HepG2 (cell line): Measurements from ENCODE around the gene SCIN. TPM values are rescaled to one million over a fixed set of nuclear protein-coding genes. Genes with fewer than 3 reads are reported as not detected.

Experiments used
- ATAC-seq: fragments of 200-7000 bp; cut with Tn5 transposase; 3 replicates; pipeline ENCODE4 v1.9.1; 2020; ENCODE audit warnings: mild to moderate bottlenecking, moderate library complexity
- BruUV-seq: library from RNA; stranded (reverse); fragments of 400-500 nt; replicated peaks from 2 replicates; lab custom pipeline; 2021; lab: Mats Ljungman, UMichigan
- CTCF ChIA-PET: fragments of 300-600 bp; formaldehyde crosslinking; extraction: SDS; loops from one replicate; lab custom pipeline; 2021; ENCODE audit warnings: low total read pairs, inconsistent platforms, low intra/inter-chr PET ratio; lab: Yijun Ruan, JAX
- POLR2A ChIA-PET: fragments of 350-600 bp; sonication (Branson Sonifier 250); formaldehyde crosslinking; loops from one replicate; lab custom pipeline; 2020; ENCODE audit warnings: antibody characterized with exemption, inconsistent platforms; lab: Yijun Ruan, JAX
- DNase-seq: peaks from one replicate; pipeline ENCODE4 v3.0.0-alpha.2; 2015; ENCODE audit warnings: low spot score
- FAIRE-seq: peaks from 3 replicates; lab custom pipeline; 2011; peaks lifted over from hg19 to GRCh38; lab: Jason Lieb, UNC
- H2AFZ ChIP-seq: one replicate; pipeline ENCODE4 v1.6.1; 2011; ENCODE audit warnings: low read length, inconsistent platforms
- H3K27ac ChIP-seq: fragments of 300-600 bp; 3 replicates; pipeline ENCODE4 v1.8.0; 2011; ENCODE audit warnings: mixed run types, mild to moderate bottlenecking, mixed read lengths, low read length, inconsistent platforms; ENCODE audit not compliant: insufficient read depth; ENCODE audit errors: extremely low read length
- H3K27me3 ChIP-seq, 2 experiments: fragments of 200-600 bp in 1 of 2; 2 replicates in 1 of 2; 3 replicates in 1 of 2; pipeline versions ENCODE4 v1.6.0 to v1.8.0; 2011; ENCODE audit warnings: low read length in 2 of 2, mild to moderate bottlenecking in 2 of 2, moderate library complexity in 2 of 2, inconsistent platforms in 1 of 2; ENCODE audit not compliant: insufficient read depth in 2 of 2, control insufficient read depth in 1 of 2
- H3K36me3 ChIP-seq, 2 experiments: fragments of 200-600 bp in 1 of 2; replicated peaks in 1 of 2; 2 replicates in 1 of 2; 3 replicates in 1 of 2; pipeline versions ENCODE4 v1.5.1 to v1.8.0; 2011; ENCODE audit warnings: low read length in 2 of 2, inconsistent platforms in 1 of 2; ENCODE audit not compliant: insufficient read depth in 2 of 2, control insufficient read depth in 1 of 2
- H3K4me1 ChIP-seq: 2 replicates; pipeline ENCODE4 v1.5.1; 2012; ENCODE audit warnings: low read length, inconsistent platforms; ENCODE audit not compliant: insufficient read depth
- H3K4me2 ChIP-seq: 2 replicates; pipeline ENCODE4 v1.6.0; 2011; ENCODE audit warnings: low read depth, low read length, inconsistent platforms
- H3K4me3 ChIP-seq, 3 experiments: fragments of 200-600 bp in 1 of 3; sonication (generic), shearing (Covaris generic) in 1 of 3; replicated peaks in 1 of 3; 2 replicates each; pipeline ENCODE4 v1.5.1; 2011 to 2016; ENCODE audit warnings: low read length in 3 of 3, inconsistent platforms in 2 of 3, low read depth in 2 of 3, mild to moderate bottlenecking in 2 of 3, control low read depth in 1 of 3, mixed read lengths in 1 of 3; ENCODE audit not compliant: insufficient read depth in 1 of 3
- H3K79me2 ChIP-seq: one replicate; pipeline ENCODE4 v1.6.1; 2011; ENCODE audit warnings: low read length, inconsistent platforms; ENCODE audit not compliant: insufficient read depth
- H3K9ac ChIP-seq: 2 replicates; pipeline ENCODE4 v1.6.0; 2011; ENCODE audit warnings: mild to moderate bottlenecking, low read depth, low read length, inconsistent platforms; ENCODE audit not compliant: insufficient read depth
- H3K9me3 ChIP-seq: 2 replicates; pipeline ENCODE4 v1.5.1; 2012; ENCODE audit warnings: mild to moderate bottlenecking, low read length
- H4K20me1 ChIP-seq: 2 replicates; pipeline ENCODE4 v1.6.0; 2011; ENCODE audit warnings: inconsistent platforms, mild to moderate bottlenecking, low read length, moderate library complexity; ENCODE audit not compliant: insufficient read depth
- ARNTL ChIP-seq: sonication (generic); formaldehyde crosslinking; IDR thresholded peaks from 2 replicates; pipeline ENCODE4 v1.4.0; 2020; ENCODE audit warnings: mild to moderate bottlenecking, missing genetic modification reagents
- FOXJ3 ChIP-seq: sonication (generic); formaldehyde crosslinking; IDR thresholded peaks from 2 replicates; pipeline ENCODE4 v1.4.0; 2020; ENCODE audit warnings: missing genetic modification reagents, mild to moderate bottlenecking, borderline replicate concordance
- LCORL ChIP-seq, 2 experiments: fragments of 450-650 bp in 1 of 2; sonication (generic) in 1 of 2; formaldehyde crosslinking in 1 of 2; IDR thresholded peaks; 2 replicates each; pipeline versions ENCODE4 v1.5.0 to v1.6.1; 2017 to 2020; ENCODE audit warnings: antibody characterized with exemption in 1 of 2, missing genetic modification reagents in 1 of 2
- NAIF1 ChIP-seq: sonication (generic); formaldehyde crosslinking; IDR thresholded peaks from 2 replicates; pipeline ENCODE4 v1.5.0; 2020; ENCODE audit warnings: mild to moderate bottlenecking, missing genetic modification reagents, borderline replicate concordance
- PAF1 ChIP-seq: IDR thresholded peaks from 2 replicates; pipeline ENCODE4 v1.6.1; 2016; ENCODE audit warnings: missing genetic modification reagents, missing compliant biosample characterization
- PATZ1 ChIP-seq: sonication (generic); formaldehyde crosslinking; IDR thresholded peaks from 2 replicates; pipeline ENCODE4 v1.4.0; 2020; ENCODE audit warnings: missing genetic modification reagents
- PHB2 ChIP-seq: fragments of 450-650 bp; IDR thresholded peaks from 2 replicates; pipeline ENCODE4 v1.6.1; 2018; ENCODE audit not compliant: partially characterized antibody
- SP2 ChIP-seq: sonication (generic); formaldehyde crosslinking; IDR thresholded peaks from 2 replicates; pipeline ENCODE4 v1.5.1; 2020; ENCODE audit warnings: mild to moderate bottlenecking, missing genetic modification reagents
- THAP11 ChIP-seq: IDR thresholded peaks from 2 replicates; pipeline ENCODE4 v1.6.1; 2016; ENCODE audit warnings: missing biosample characterization, missing genetic modification reagents
- ZBTB2 ChIP-seq: sonication (generic); formaldehyde crosslinking; IDR thresholded peaks from 2 replicates; pipeline ENCODE4 v1.8.0; 2022; ENCODE audit warnings: low read depth, missing genetic modification reagents
- ZNF263 ChIP-seq: sonication (generic); formaldehyde crosslinking; IDR thresholded peaks from 2 replicates; pipeline ENCODE4 v1.4.0; 2020; ENCODE audit warnings: missing genetic modification reagents
- ZNF343 ChIP-seq: sonication (generic); formaldehyde crosslinking; IDR thresholded peaks from 2 replicates; pipeline ENCODE4 v1.4.0; 2020; ENCODE audit warnings: mild to moderate bottlenecking, missing genetic modification reagents
- ZNF709 ChIP-seq: sonication (generic); formaldehyde crosslinking; IDR thresholded peaks from 2 replicates; pipeline ENCODE4 v1.5.0; 2020; ENCODE audit warnings: mild to moderate bottlenecking, missing genetic modification reagents
- ZNF879 ChIP-seq: sonication (generic); formaldehyde crosslinking; IDR thresholded peaks from 2 replicates; pipeline ENCODE4 v1.8.1; 2023; ENCODE audit warnings: missing genetic modification reagents
- WGBS: methylation state at CpG from one replicate; pipeline ENCODE4 v1.1.6; 2017; ENCODE audit warnings: low lambda C conversion rate; 5-methylcytosine and 5-hydroxymethylcytosine counted together
- in situ Hi-C: cut with HindIII; loops from 2 replicates; pipeline ENCODE4 v1.10.0; 2017; ENCODE audit warnings: low pct_unique_long_range_greater_than_20kb; ENCODE audit not compliant: extremely low pct_ligation_motif_present
- intact Hi-C: fragments of 100-400 bp; cut with micrococcal nuclease; formaldehyde crosslinking; loops from one replicate; pipeline ENCODE4 v1.10.0; 2022; ENCODE audit not compliant: unreplicated experiment
- polyA plus RNA-seq, 8 experiments: library from polyadenylated mRNA; depleted of rRNA in 3 of 8; stranded (reverse) in 7 of 8; unstranded in 1 of 8; fragments of >200 nt; fragmentation: Illumina TruSeq in 4 of 8; extraction: Trizol in 4 of 8; gene quantifications; 2 replicates each; pipeline versions ENCODE4 v1.2.1 to v1.2.3, GENCODE V29; 2011 to 2016; ENCODE audit warnings: low read depth in 4 of 8, missing spikeins in 1 of 8, mixed read lengths in 1 of 8; ENCODE audit not compliant: insufficient read depth in 1 of 8
- total RNA-seq, 5 experiments: library from RNA; depleted of rRNA; stranded (reverse); fragments of >200 nt; fragmentation: Illumina TruSeq; extraction: Trizol; gene quantifications; 2 replicates each; pipeline ENCODE4 v1.2.3, GENCODE V29; 2016; ENCODE audit warnings: low read depth in 1 of 5
- TF ChIP-seq, protein P1 (sequence below): sonication (generic); formaldehyde crosslinking; IDR thresholded peaks from 2 replicates; pipeline ENCODE4 v1.8.0; 2022; ENCODE audit warnings: mild to moderate bottlenecking, missing genetic modification reagents, moderate library complexity

SCIN gene
- total and polyA plus RNA-seq, 2 of the 13 experiments (the other 11 are each of a cell fraction or from before 2014, with no cell fraction given), result not detected

DNA sequence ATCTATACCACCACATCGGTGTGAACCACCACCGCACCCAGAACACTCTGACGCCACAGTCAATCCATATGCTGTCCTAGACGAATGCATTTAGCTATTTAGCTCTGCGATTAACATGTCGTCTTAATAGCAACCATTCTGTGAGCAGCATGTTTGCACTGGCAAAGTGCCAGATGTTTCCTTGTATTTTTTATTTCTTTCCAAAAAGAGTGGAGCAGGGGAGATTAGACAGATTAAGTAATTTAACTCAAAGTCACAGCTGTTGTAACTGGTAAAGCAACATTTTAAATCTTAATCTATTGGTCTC lies 59.9 kb downstream of the SCIN start:
- Histone ChIP-seq H3K9me3 (no peaks in the 10 kb centered on the region), H3K27me3 (0 out of 5 replicates have a peak, but pooled peaks cover 0 to 2% of the 10 kb centered on the region in 2 experiments), H3K4me1 (no peaks in the 10 kb centered on the region), H3K27ac (no peak overlapping the region), H3K4me2 (no peak overlapping the region), H3K9ac (no peak overlapping the region), H4K20me1 (no peaks in the 10 kb centered on the region)
- intact Hi-C loops (loop anchor here (10.0 kb wide), 1 partner anchor 174 kb away; no protein-coding TSS in a partner anchor), in situ Hi-C loops (loop anchor here (10.0 kb wide), 1 partner anchor 634 kb away; no protein-coding TSS in a partner anchor)
- no peak for ATAC-seq
- ChIA-PET CTCF (no interaction called here), POLR2A (no interaction called here)
- WGBS, result 64% methylated on average over 6 of the region's 6 CpGs
- TF ChIP-seq THAP11, result no peak
- peak; percentile 34; the same call in 1 of the 2 replicates for TF ChIP-seq LCORL (IDR thresholded peaks at IDR 0.05)
- no peak for TF ChIP-seq LCORL (CRISPR knock-in tag; IDR thresholded peaks at IDR 0.05)
- TF ChIP-seq ZNF343 (CRISPR knock-in tag), result no peak
- no peak for TF ChIP-seq PHB2
- TF ChIP-seq ZNF879 (CRISPR knock-in tag), result no peak
- no peak for TF ChIP-seq NAIF1
- TF ChIP-seq, protein P1, sequence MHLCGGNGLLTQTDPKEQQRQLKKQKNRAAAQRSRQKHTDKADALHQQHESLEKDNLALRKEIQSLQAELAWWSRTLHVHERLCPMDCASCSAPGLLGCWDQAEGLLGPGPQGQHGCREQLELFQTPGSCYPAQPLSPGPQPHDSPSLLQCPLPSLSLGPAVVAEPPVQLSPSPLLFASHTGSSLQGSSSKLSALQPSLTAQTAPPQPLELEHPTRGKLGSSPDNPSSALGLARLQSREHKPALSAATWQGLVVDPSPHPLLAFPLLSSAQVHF, result no peak
- TF ChIP-seq, all 625 proteins: peak for 1
- no peak overlapping the region for H3K4me3 ChIP-seq
- no peak for DNase-seq
- H2AFZ ChIP-seq, result no peak overlapping the region
- H3K36me3 ChIP-seq, result no peaks in the 10 kb centered on the region
- no TSS peak for BruUV-seq
- H3K79me2 ChIP-seq, result no peaks in the 10 kb centered on the region
- no peak for FAIRE-seq

- CTCF ChIA-PET, result no interaction called here
- POLR2A ChIA-PET, result no interaction called here
- H4K20me1 ChIP-seq, result no peaks in the 10 kb centered on the region
- in situ Hi-C loops (loop anchor here (10.0 kb wide), 1 partner anchor 631 kb away; no protein-coding TSS in a partner anchor), intact Hi-C loops (loop anchor here (10.0 kb wide), 1 partner anchor 171 kb away; no protein-coding TSS in a partner anchor)
- no peak overlapping the region for H3K27ac ChIP-seq
- DNase-seq (no peak), ATAC-seq (no peak), FAIRE-seq (no peak)
- no peak overlapping the region for H3K4me2 ChIP-seq
- no TSS peak for BruUV-seq
- H3K27me3 ChIP-seq, result 0 out of 5 replicates have a peak, but pooled peaks cover 0 to 2% of the 10 kb centered on the region in 2 experiments
- no peaks in the 10 kb centered on the region for H3K79me2 ChIP-seq
- no peak overlapping the region for H3K9ac ChIP-seq
- H3K4me1 ChIP-seq, result peaks cover 8% of the 10 kb centered on the region
- no peaks in the 10 kb centered on the region for H3K9me3 ChIP-seq
- WGBS, result 58% methylated on average over 4 of the region's 4 CpGs
- H2AFZ ChIP-seq, result no peak overlapping the region
- no peaks in the 10 kb centered on the region for H3K36me3 ChIP-seq
- H3K4me3 ChIP-seq, result no peak overlapping the region
- TF ChIP-seq ZNF263 (CRISPR knock-in tag) (no peak), ZBTB2 (CRISPR knock-in tag) (no peak), SP2 (no peak), FOXJ3 (no peak), PATZ1 (CRISPR knock-in tag) (no peak), ZNF709 (no peak), ARNTL (no peak), PAF1 (CRISPR knock-in tag) (no peak)
These were observed 63.1 kb downstream of the SCIN start for GRCh38 chr7:12633582-12633981.
